ENCODE results near the gene DSCAML1. TPM values are rescaled to one million over a fixed set of nuclear protein-coding genes. Genes with fewer than 3 reads are reported as not detected.

The DSCAML1 gene
- total RNA-seq, 1 experiment from 2014 or later, result 0.15 TPM

- Histone ChIP-seq H2BK120ac (ENCODE audit: low read depth, low read length, poor library complexity, severe bottlenecking) (no peak overlapping the region), H3K9ac (ENCODE audit: extremely low read depth, insufficient read length, low read length) (no peak overlapping the region), H4K91ac (ENCODE audit: insufficient read length, low read depth, low read length) (no peak overlapping the region), H2BK12ac (ENCODE audit: insufficient read length, low read depth, low read length) (no peak overlapping the region), H2BK15ac (ENCODE audit: low read depth, low read length) (no peak overlapping the region), H4K20me1 (ENCODE audit: control insufficient read depth, insufficient read depth, insufficient read length) (no peaks in the 10 kb centered on the region), H3K9me3 (ENCODE audit: control insufficient read depth, low read depth, low read length) (no peaks in the 10 kb centered on the region), H3K4ac (ENCODE audit: low read depth, low read length) (no peak overlapping the region), H3K14ac (ENCODE audit: insufficient read depth, low read length) (no peak overlapping the region), H3K4me1 (ENCODE audit: insufficient read depth, low read length) (no peaks in the 10 kb centered on the region), H3K23ac (ENCODE audit: insufficient read length, low read depth, low read length) (no peak overlapping the region), H3K18ac (ENCODE audit: insufficient read length, low read depth, low read length) (no peak overlapping the region), H3K4me2 (ENCODE audit: insufficient read depth, insufficient read length, low read length) (no peak overlapping the region), H3K27ac (ENCODE audit: insufficient read length, low read depth, low read length) (no peak overlapping the region), H4K5ac (ENCODE audit: insufficient read length, low read depth, low read length) (no peak overlapping the region), H3K27me3 (ENCODE audit: insufficient read depth, low read length) (no peaks in the 10 kb centered on the region), H3K23me2 (ENCODE audit: insufficient read length, low read depth, low read length, poor library complexity, severe bottlenecking) (no peaks in the 10 kb centered on the region), H3K79me2 (ENCODE audit: insufficient read depth, low read length) (no peaks in the 10 kb centered on the region), H3T11ph (ENCODE audit: low read length) (no peak overlapping the region), H2BK5ac (ENCODE audit: insufficient read length, low read length) (no peak overlapping the region), H2AK5ac (ENCODE audit: insufficient read length, low read length) (no peak overlapping the region), H3K79me1 (ENCODE audit: insufficient read depth, low read depth, low read length, poor library complexity, severe bottlenecking) (no peaks in the 10 kb centered on the region), H3K56ac (ENCODE audit: insufficient read length, low read depth, low read length) (no peak overlapping the region), H2BK20ac (ENCODE audit: low read depth, low read length, poor library complexity, severe bottlenecking) (no peak overlapping the region), H2AFZ (ENCODE audit: low read length) (no peak overlapping the region), H4K8ac (replicated peaks; ENCODE audit: insufficient read length, low read depth, low read length) (no peak overlapping the region)
- Mint-ChIP-seq H3K4me3 (no peak overlapping the region), H3K27me3 (ENCODE audit: low read depth) (peaks cover 13% of the 10 kb centered on the region; the same call in 1 of the 2 replicates), H3K27ac (peak overlapping the region in 2 of 3 experiments; percentile 32 to 65; a peak in 1 of 7 replicates), H3K4me1 (peaks cover 14 to 26% of the 10 kb centered on the region in 2 experiments), H3K36me3 (ENCODE audit: insufficient read depth in 1 of 3, low read depth in 3 of 3) (no peaks in the 10 kb centered on the region), H3K9me3 (no peaks in the 10 kb centered on the region)
- no peak for TF ChIP-seq CTCF (conservative IDR thresholded peaks at IDR 0.05)
- WGBS (ENCODE audit: extremely low coverage, insufficient read length, low lambda C conversion rate), result no CpG with 5 or more reads among the region's 12 CpGs
- no peak for DNase-seq
Measured at GRCh38 chr11:117633976-117634755, 162.8 kb downstream of the DSCAML1 start.

All from H9 (cell line).